DND-41 (cell line): ENCODE data around the gene TLR8.

Experiments used
- EZH2 ChIP-seq: IDR thresholded peaks from 3 replicates; pipeline ENCODE4 v1.6.1; 2012; ENCODE audit warnings: borderline replicate concordance, low read depth, mild to moderate bottlenecking, moderate library complexity, low read length, inconsistent platforms; ENCODE audit not compliant: severe bottlenecking
- TF ChIP-seq, protein P1 (sequence below): IDR thresholded peaks from 2 replicates; pipeline ENCODE4 v1.5.1; 2012; ENCODE audit warnings: borderline replicate concordance, low read length, moderate library complexity, mild to moderate bottlenecking; ENCODE audit not compliant: poor library complexity, severe bottlenecking; ENCODE audit errors: extremely low read depth

DNA sequence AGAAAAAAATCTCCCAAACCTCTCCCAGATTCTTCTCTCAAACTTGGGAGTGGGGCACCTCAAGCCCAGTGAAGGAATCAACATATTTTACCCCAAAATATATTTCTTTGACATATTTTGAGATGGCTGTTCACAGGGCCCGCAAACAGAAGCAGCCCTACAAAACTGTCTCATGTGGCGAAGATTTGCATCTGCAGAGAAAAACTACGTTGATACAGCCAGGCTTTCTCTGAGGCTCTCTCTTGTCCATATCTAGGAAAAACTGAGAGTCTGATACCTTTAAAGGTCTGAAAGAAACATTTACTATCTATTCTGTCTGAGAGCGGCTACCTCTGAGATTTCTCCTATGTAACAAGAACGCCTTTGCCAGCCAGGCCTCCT lies 45.2 kb downstream of the TLR8 start:
- TF ChIP-seq, protein P1, sequence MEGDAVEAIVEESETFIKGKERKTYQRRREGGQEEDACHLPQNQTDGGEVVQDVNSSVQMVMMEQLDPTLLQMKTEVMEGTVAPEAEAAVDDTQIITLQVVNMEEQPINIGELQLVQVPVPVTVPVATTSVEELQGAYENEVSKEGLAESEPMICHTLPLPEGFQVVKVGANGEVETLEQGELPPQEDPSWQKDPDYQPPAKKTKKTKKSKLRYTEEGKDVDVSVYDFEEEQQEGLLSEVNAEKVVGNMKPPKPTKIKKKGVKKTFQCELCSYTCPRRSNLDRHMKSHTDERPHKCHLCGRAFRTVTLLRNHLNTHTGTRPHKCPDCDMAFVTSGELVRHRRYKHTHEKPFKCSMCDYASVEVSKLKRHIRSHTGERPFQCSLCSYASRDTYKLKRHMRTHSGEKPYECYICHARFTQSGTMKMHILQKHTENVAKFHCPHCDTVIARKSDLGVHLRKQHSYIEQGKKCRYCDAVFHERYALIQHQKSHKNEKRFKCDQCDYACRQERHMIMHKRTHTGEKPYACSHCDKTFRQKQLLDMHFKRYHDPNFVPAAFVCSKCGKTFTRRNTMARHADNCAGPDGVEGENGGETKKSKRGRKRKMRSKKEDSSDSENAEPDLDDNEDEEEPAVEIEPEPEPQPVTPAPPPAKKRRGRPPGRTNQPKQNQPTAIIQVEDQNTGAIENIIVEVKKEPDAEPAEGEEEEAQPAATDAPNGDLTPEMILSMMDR: no peak
- no peak for TF ChIP-seq EZH2
